CD1c-positive myeloid dendritic cell (primary cell): ENCODE measurements around the gene KCNE2.

Source experiments
- DNase-seq: peaks from one replicate; pipeline ENCODE4 v3.0.0-alpha.2; 2016; ENCODE audit errors: extremely low spot score

KCNE2 gene

DNA sequence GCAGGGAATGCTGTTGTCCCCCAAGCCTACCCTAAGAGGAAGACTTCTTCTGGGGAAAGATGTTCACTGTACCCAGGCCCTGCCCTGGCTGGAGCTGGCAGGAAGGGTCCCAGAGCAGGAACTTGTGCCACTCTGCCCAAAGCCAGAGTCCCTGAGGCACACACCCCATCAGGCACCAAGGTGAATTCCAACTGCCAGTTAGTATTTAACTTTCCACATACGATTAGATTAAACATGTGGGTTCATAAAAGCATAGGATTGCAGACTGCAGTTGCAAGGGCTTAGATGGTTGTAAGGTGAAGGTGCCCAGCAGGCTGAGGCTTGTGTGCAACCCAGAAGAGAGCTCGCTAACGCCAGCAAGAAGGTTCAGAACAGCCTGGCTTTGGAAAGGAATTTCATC lies at the start of gene KCNE2:
Gene KCNE2, plus strand, starts transcription at position 274 of the 400 bp plus-strand sequence. CDS start 6,473 bp downstream, outside the sequence.
- no peak for DNase-seq

- no peak for DNase-seq
These were observed 44.2 kb upstream of the KCNE2 start for GRCh38 chr21:34319585-34319984.

- DNase-seq, result no peak
These were observed 43.8 kb upstream of the KCNE2 start for GRCh38 chr21:34320011-34320410.

- no peak for DNase-seq
These were observed 33.8 kb upstream of the KCNE2 start for GRCh38 chr21:34330055-34330454.

- no peak for DNase-seq
These were observed 32.1 kb upstream of the KCNE2 start for GRCh38 chr21:34331726-34332125.

- DNase-seq, result no peak
These were observed 31.5 kb upstream of the KCNE2 start for GRCh38 chr21:34332347-34332746.

- DNase-seq, result no peak
These were observed 30.6 kb upstream of the KCNE2 start for GRCh38 chr21:34333121-34333739.

DNA sequence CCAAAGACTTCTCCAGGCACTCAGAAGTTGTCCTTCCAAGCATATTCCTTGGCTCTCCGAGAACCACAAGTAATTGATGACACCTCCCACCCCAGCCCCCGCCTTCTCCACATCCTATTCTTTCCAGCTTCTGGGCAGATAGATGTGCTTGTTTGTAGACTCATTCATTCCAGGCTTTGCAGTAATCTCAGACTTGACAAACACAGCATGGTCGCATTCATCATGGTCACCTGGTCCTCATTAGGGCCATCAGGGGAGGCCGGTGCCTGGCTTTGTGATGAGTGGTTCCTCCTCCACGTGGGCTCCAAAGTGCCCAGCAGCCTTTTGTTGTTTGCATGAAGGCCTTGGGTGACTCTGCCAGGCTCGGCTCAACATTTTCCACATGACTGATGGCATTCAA lies 28.5 kb upstream of the KCNE2 start:
- DNase-seq, result no peak

DNA sequence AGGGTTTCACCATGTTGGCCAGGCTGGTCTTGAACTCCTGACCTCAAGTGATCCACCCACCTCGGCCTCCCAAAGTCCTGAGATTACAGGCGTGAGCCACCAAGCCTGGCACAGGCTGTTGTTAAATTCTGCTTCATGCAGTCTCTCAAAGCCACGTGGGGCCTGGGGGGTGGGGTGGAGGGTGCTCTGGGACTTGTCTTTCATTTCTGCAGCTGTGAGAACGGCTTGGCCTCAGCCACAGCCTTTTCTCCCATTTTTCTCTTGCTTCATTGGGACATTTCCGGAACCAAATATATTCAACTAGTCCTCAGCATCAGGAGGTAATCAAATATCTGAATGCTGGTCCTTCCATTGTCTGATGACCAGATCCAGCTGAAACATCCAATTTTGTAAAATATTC lies 27.6 kb upstream of the KCNE2 start:
- no peak for DNase-seq

DNA sequence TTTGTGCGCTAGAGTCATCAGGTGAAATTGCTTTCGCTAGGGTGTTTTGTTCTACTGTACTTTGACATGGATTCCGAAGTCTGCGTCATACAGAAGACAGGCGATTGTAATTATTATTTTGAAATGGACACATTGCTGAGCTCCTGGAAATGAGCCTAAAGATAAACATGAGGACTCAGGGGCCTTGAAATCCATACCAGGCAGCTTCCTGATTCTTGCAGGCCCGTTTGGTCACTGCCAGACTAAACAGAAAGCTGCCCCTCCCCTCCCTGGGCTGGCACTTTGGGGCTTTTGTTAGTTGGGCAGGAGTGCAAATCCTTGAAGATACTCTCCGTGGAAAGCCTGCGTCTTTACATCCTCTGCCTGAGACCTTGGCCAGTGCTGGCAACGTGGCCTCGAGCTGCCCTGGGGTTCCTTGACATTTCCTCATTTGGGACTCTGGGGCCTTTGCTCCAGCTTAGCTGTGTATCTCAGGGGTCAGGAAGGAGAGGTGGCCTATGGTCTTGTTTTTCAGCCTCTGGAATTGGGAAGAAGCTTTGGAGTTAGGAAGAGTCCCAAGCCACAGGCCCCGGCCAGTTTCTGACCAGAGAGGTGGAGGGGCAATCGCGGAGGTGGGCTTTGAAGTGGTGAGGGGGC lies 26.9 kb upstream of the KCNE2 start:
- DNase-seq, result no peak

GRCh38 chr21:34337741-34338140 lies 26.1 kb upstream of the KCNE2 start:
- no peak for DNase-seq

DNA sequence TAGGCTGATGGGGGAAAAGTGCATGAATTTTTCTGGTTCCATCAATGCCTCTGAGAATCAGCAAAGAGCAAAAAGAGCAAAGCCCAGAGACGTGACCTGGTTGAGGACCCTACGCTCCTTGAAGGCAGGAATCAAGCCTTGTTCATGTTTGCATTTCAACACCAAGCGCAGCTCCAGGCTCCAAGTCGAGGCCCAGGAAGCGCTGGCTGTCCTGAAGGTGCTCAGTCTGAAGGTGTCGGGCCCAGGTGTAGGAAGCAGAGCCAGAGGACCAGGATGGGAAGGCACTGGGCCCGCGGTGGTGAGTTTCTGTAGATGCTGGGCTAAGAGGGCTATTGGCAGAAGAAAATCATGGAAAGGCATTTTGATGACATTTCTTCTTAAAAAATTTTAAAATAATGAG lies 25.6 kb upstream of the KCNE2 start:
- no peak for DNase-seq

DNA sequence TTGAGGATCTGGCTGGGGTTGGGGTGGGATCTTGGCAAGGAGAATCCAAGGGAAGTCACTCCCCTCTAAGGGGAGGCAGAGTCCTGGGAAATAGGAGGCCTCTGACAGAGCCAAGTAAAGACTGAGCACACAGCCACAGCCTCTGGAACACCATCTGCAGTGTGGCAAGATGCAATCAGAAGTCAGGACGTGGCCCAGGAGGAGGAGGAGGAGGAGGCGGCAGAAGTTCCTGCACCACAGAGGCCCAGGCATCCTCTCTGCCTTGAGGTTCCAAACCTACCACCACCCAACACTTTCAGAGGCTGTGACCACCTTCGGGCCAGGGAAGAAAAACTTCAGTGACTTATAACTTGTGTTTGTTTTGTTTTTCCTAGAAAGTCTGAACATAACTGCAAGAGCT lies 23.7 kb upstream of the KCNE2 start:
- DNase-seq, result no peak

DNA sequence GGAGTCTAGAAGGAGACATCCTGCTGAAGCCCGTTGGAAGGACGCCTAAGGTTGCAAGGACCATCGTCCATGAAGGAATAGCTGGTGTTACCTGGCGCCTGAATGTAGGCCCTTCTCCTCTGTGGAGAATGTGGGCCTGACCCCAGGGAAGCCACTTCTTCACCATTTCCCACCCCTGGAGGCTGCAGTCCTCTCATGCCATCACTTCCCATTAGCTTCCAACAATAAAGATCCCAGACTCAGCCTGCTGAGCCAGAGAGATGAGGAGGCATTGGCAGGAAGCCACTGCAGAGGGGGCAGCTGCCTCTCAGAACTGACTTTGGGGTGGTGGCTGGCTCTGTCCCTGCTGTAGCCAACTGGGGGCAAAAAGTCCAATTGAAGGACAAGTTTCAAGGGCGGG lies 21.3 kb upstream of the KCNE2 start:
- DNase-seq, result no peak

GRCh38 chr21:34343347-34343746 lies 20.5 kb upstream of the KCNE2 start:
- no peak for DNase-seq

DNA sequence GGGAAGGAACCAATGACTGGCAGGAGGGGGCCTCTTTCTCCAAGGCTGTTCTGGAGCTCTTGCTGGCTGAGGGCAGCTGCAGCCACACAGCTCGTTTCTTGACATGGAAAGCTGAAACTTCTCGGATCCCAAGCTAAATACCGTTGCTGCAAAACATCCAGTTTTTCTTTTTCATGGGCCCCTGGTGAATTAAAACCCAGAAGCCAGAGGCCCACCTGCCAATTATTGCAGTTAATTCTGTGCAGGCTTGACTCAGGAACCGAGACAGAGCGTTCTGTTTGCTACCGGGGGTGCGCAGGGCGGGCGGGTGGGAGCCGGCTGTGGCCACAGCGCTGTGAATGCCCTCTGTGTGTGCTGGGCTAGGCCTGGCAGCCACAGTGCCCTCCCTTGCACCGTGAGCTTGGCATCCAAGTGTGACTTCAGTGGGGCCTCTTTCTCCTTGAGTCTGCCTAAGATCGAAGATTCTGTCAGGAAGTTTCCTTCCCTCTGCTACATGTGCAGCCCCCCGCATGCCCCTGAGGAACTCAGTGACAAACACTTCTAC lies 19.9 kb upstream of the KCNE2 start:
- no peak for DNase-seq

DNA sequence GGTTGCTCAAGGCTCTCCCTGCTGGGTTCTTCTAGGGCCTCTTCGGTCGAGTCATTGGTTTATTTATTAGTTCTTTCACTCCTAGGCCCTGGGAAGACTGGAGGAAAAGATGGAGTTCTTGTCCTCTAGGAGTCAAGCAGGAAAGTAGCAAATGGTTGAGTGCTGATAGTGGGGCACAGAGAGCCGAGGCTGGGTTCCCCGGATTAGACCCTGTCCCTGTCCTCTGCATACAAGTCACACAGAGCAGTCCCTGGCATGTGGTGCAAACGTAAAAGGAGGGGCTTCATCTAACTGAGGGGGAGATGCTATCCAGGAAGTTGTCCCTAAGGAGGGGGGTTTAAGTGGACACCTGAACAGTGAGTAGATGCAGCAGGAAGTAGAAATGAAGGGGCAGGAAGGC lies 19.2 kb upstream of the KCNE2 start:
- no peak for DNase-seq

DNA sequence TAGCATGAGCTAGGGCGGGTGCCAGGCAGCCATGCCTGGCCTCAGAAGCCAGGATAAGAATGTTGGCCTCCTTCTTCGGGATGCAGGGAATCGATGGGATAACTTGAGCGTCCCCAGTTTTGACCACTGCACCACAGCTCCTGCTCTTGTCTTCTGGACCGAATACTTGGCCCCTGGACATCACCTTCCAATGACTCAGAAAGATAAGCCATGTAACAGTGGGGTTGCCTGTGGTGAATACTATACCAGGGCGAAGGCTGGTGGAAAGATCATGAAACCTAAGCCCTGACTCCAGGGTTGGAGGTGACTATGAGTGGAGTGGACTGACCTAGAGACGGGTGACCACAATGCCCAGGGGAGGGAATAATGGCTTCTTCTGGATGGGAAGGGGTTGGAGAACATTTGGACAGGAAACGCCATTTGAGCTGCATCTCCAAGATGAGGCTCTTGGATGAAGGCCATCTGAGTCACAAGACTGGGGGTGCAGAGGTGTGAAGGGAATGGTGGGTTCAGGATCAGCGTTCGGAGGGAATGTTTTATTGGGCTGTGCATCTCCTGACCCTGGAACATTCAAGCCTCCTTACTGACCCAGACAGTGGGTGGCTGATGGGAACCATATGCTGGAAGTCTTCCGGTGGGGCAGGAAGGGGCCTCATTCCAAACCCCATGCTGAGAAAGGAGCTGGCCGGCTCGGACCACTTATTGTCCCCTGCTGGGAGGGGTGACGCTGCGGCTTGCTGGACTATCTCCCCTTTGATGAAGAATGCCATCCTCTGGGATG lies 18.5 kb upstream of the KCNE2 start:
- no peak for DNase-seq

DNA sequence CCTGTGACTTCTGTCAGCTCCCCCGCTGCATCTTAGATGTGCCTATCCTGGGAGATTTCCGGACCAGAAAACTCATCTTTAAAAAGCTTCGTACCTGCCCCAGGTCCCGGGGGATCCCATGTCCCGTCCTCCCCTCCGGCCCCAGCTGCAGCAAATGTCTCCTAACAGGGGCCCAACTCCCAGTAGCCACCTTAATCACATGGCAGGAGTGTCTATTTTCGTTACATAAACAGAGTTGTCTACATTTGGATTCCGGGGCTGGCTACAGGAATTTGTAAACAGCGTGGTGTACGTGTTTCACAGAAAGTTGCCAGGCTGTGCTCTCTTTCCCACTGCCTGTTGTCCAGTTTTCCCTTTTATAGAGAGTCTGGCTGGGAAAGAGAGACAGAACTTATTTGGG lies 17.9 kb upstream of the KCNE2 start:
- DNase-seq, result no peak

DNA sequence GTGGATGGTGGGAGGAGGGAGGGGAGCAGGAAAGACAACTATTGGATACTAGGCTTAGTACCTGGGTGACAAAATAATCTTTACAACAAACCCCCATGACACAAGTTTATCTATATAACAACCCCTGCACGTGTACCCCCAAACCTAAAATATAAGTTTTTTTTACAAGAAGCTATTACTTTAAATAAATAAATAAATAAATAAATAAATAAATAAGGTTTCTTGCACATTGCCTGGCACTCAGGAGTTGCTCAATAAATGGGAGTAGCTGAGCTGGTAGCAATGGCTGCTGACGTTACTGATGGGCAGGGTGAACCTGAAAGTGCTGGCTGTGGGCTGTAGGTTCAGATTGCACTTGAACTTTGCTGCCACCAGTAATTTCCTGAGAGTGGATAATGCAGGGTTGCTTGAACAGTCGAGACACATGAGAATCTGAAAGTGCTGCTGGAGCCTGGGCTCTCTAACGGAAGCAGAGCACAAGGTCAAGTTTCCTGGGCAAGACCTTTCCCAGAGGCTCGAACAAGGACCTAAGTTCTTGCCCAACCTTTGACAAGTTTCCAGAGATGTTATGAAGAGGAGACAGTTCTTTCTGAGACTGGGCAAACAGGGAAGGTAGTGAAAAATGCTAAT lies 14.8 kb upstream of the KCNE2 start:
- no peak for DNase-seq

- peak; percentile 34 for DNase-seq
These were observed 12.0 kb upstream of the KCNE2 start for GRCh38 chr21:34351786-34352241.

GRCh38 chr21:34352556-34352955 lies 11.2 kb upstream of the KCNE2 start:
- no peak for DNase-seq
